HepG2 (cell line): ENCODE data around the gene SRRM3. TPM values are rescaled to one million over a fixed set of nuclear protein-coding genes. Genes with fewer than 3 reads are reported as not detected.

Source experiments
- ATM ChIP-seq: fragments of 450-650 bp; IDR thresholded peaks from 2 replicates; pipeline ENCODE4 v1.7.1; 2017; ENCODE audit warnings: mild to moderate bottlenecking, borderline replicate concordance
- CBFB ChIP-seq: sonication (generic); formaldehyde crosslinking; IDR thresholded peaks from 2 replicates; pipeline ENCODE4 v1.4.0; 2020; ENCODE audit warnings: missing genetic modification reagents
- FOXM1 ChIP-seq: sonication (generic); formaldehyde crosslinking; IDR thresholded peaks from 2 replicates; pipeline ENCODE4 v1.5.0; 2020; ENCODE audit warnings: missing genetic modification reagents
- HNF1A ChIP-seq, 2 experiments: sonication (generic) in 1 of 2; formaldehyde crosslinking in 1 of 2; IDR thresholded peaks; 2 replicates each; pipeline versions ENCODE4 v1.4.0 to v1.6.1; 2016 to 2020; ENCODE audit warnings: borderline replicate concordance in 1 of 2, low read depth in 1 of 2, mild to moderate bottlenecking in 1 of 2, missing genetic modification reagents in 1 of 2
- HNRNPK ChIP-seq: fragments of 200-400 bp; formaldehyde crosslinking; IDR thresholded peaks from 2 replicates; pipeline ENCODE4 v1.6.1; 2018; ENCODE audit warnings: low read length, low read depth, moderate library complexity, mild to moderate bottlenecking; ENCODE audit not compliant: poor library complexity, severe bottlenecking
- KLF6 ChIP-seq: IDR thresholded peaks from 2 replicates; pipeline ENCODE4 v1.8.0; 2016; ENCODE audit warnings: missing biosample characterization, missing genetic modification reagents
- MEIS2 ChIP-seq: sonication (generic); formaldehyde crosslinking; IDR thresholded peaks from 2 replicates; pipeline ENCODE4 v1.9.0; 2021; ENCODE audit warnings: mild to moderate bottlenecking, missing genetic modification reagents
- MIXL1 ChIP-seq: IDR thresholded peaks from 2 replicates; pipeline ENCODE4 v1.6.1; 2016
- NFKBIZ ChIP-seq: IDR thresholded peaks from 2 replicates; pipeline ENCODE4 v1.6.1; 2018; ENCODE audit warnings: missing genetic modification reagents, missing compliant biosample characterization
- SMAD3 ChIP-seq: sonication (generic); formaldehyde crosslinking; IDR thresholded peaks from 2 replicates; pipeline ENCODE4 v1.4.0; 2020; ENCODE audit warnings: missing genetic modification reagents
- SOX5 ChIP-seq: IDR thresholded peaks from 2 replicates; pipeline ENCODE4 v1.6.1; 2016; ENCODE audit warnings: borderline replicate concordance
- STAG1 ChIP-seq: sonication (generic); formaldehyde crosslinking; IDR thresholded peaks from 2 replicates; pipeline ENCODE4 v1.4.0; 2020; ENCODE audit warnings: missing genetic modification reagents
- THAP7 ChIP-seq: sonication (generic); formaldehyde crosslinking; IDR thresholded peaks from 2 replicates; pipeline ENCODE4 v1.8.1; 2023; ENCODE audit warnings: mild to moderate bottlenecking, missing genetic modification reagents
- UBTF ChIP-seq: sonication (generic); formaldehyde crosslinking; IDR thresholded peaks from 2 replicates; pipeline ENCODE4 v1.4.0; 2020; ENCODE audit warnings: mild to moderate bottlenecking, missing genetic modification reagents
- ZBTB1 ChIP-seq: sonication (generic); formaldehyde crosslinking; IDR thresholded peaks from 2 replicates; pipeline ENCODE4 v1.4.0; 2020; ENCODE audit warnings: missing genetic modification reagents, borderline replicate concordance
- ZHX1 ChIP-seq: sonication (generic); formaldehyde crosslinking; IDR thresholded peaks from 2 replicates; pipeline ENCODE4 v1.8.1; 2022; ENCODE audit warnings: low read depth, mild to moderate bottlenecking, missing genetic modification reagents
- ZNF446 ChIP-seq: sonication (generic); formaldehyde crosslinking; IDR thresholded peaks from 2 replicates; pipeline ENCODE4 v1.5.0; 2020; ENCODE audit warnings: mild to moderate bottlenecking, missing genetic modification reagents
- ZNF724P ChIP-seq: sonication (generic); formaldehyde crosslinking; IDR thresholded peaks from 2 replicates; pipeline ENCODE4 v1.8.0; 2022; ENCODE audit warnings: missing genetic modification reagents, borderline replicate concordance
- ZNF768 ChIP-seq: sonication (generic); formaldehyde crosslinking; IDR thresholded peaks from 2 replicates; pipeline ENCODE4 v1.4.0; 2020; ENCODE audit warnings: missing genetic modification reagents
- ZSCAN31 ChIP-seq: sonication (generic); formaldehyde crosslinking; IDR thresholded peaks from 2 replicates; pipeline ENCODE4 v1.5.0; 2020; ENCODE audit warnings: low read depth, mild to moderate bottlenecking, missing genetic modification reagents
- polyA plus RNA-seq, 8 experiments: library from polyadenylated mRNA; depleted of rRNA in 3 of 8; stranded (reverse) in 7 of 8; unstranded in 1 of 8; fragments of >200 nt; fragmentation: Illumina TruSeq in 4 of 8; extraction: Trizol in 4 of 8; gene quantifications; 2 replicates each; pipeline versions ENCODE4 v1.2.1 to v1.2.3, GENCODE V29; 2011 to 2016; ENCODE audit warnings: low read depth in 4 of 8, missing spikeins in 1 of 8, mixed read lengths in 1 of 8; ENCODE audit not compliant: insufficient read depth in 1 of 8
- total RNA-seq, 5 experiments: library from RNA; depleted of rRNA; stranded (reverse); fragments of >200 nt; fragmentation: Illumina TruSeq; extraction: Trizol; gene quantifications; 2 replicates each; pipeline ENCODE4 v1.2.3, GENCODE V29; 2016; ENCODE audit warnings: low read depth in 1 of 5

SRRM3 gene
- total and polyA plus RNA-seq, 2 of the 13 experiments (the other 11 are each of a cell fraction or from before 2014, with no cell fraction given), result 0.13 to 0.54 TPM

GRCh38 chr7:76314042-76314721, 112.5 kb downstream of the SRRM3 start (continued):
- TF ChIP-seq UBTF (CRISPR knock-in tag) (peak; percentile 57; the same call in 1 of the 2 replicates), KLF6 (CRISPR knock-in tag) (peak; percentile 80), MEIS2 (CRISPR knock-in tag) (peak; percentile 78; the same call in 1 of the 2 replicates), FOXM1 (CRISPR knock-in tag) (no peak), THAP7 (0 out of 2 replicates have a peak, but pooled peaks have one; percentile 22), ZHX1 (CRISPR knock-in tag) (peak; percentile 72), ZNF724P (CRISPR knock-in tag) (no peak), ZBTB1 (CRISPR knock-in tag) (no peak), STAG1 (CRISPR knock-in tag) (peak; percentile 100), SOX5 (CRISPR knock-in tag) (peak; percentile 65; the same call in 1 of the 2 replicates), ZSCAN31 (CRISPR knock-in tag) (no peak), CBFB (CRISPR knock-in tag) (peak; percentile 46; the same call in 1 of the 2 replicates), ZNF446 (CRISPR knock-in tag) (no peak), ATM (no peak), MIXL1 (CRISPR knock-in tag) (peak; percentile 63; the same call in 1 of the 2 replicates), NFKBIZ (0 out of 2 replicates have a peak, but pooled peaks have one; percentile 18), SMAD3 (CRISPR knock-in tag) (0 out of 2 replicates have a peak, but pooled peaks have one; percentile 64), HNRNPK (no peak), HNF1A (IDR thresholded peaks at IDR 0.05; ENCODE audit: low read depth) (no peak), HNF1A (CRISPR knock-in tag; IDR thresholded peaks at IDR 0.05; ENCODE audit: borderline replicate concordance) (no peak), ZNF768 (CRISPR knock-in tag) (peak; percentile 58)
